ENCODE results near the gene CCR3.

CCR3 gene

DNA sequence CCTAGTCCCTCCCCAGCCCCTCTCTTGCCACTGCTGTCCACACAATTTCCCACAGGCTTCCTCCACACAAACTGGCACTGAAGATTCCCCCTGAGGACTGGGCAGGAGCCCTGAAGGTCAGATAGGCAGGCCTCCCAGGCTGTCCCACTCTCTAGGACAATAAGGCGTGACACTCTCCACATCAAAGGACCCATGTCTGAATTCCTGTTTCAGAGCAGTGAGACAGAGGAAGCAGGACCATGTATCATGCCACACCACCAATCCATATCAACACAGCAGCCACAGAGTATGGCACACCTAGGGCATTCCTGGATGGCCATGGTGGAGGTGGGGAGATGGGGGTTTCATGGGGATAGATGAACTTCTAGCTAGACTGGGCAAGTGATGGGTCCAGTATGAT, 20.3 kb upstream of the CCR3 start:
- no peak overlapping the region for H3K4me3 ChIP-seq (ENCODE audit: low read depth, low read length)
- TF ChIP-seq, protein P1, sequence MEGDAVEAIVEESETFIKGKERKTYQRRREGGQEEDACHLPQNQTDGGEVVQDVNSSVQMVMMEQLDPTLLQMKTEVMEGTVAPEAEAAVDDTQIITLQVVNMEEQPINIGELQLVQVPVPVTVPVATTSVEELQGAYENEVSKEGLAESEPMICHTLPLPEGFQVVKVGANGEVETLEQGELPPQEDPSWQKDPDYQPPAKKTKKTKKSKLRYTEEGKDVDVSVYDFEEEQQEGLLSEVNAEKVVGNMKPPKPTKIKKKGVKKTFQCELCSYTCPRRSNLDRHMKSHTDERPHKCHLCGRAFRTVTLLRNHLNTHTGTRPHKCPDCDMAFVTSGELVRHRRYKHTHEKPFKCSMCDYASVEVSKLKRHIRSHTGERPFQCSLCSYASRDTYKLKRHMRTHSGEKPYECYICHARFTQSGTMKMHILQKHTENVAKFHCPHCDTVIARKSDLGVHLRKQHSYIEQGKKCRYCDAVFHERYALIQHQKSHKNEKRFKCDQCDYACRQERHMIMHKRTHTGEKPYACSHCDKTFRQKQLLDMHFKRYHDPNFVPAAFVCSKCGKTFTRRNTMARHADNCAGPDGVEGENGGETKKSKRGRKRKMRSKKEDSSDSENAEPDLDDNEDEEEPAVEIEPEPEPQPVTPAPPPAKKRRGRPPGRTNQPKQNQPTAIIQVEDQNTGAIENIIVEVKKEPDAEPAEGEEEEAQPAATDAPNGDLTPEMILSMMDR (IDR thresholded peaks at IDR 0.05; ENCODE audit: low read depth, low read length), result no peak

DNA sequence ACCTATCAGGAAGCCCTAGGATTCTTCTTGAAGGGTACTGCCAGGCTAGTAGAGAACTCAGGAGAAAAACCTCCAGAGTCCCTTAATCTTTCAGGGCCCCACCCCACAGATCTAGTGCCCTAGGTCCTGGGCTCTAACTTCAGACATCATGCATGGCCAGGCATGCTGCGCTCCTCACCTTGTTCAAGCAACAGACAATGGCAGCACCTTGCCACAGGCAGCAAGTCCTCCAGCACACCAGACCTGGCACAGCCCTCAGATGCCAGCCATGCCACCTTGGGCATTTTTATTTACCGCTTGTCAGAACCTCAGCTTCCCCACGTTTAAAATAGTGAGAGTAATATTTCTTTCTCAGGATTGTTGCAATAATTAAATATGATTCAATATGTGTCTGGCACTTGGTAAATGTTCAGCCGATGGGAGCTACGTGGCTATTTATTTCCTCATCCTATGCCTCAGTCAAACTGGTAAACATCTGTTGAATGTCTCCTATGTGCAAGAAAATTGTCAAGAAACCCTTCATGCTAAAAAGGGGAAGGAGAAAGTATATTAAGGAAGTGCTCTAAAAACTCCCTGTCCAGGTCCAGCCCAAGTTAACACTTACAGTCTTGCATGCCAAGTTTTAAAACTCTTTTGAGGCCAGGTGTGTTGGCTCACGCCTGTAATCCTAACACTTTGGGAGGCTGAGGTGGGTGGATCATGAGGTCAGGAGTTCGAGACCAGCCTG, 19.7 kb upstream of the CCR3 start:
- TF ChIP-seq, protein P1 (IDR thresholded peaks at IDR 0.05; ENCODE audit: low read depth, low read length), result no peak
- no peak overlapping the region for H3K4me3 ChIP-seq (ENCODE audit: low read depth, low read length)

DNA sequence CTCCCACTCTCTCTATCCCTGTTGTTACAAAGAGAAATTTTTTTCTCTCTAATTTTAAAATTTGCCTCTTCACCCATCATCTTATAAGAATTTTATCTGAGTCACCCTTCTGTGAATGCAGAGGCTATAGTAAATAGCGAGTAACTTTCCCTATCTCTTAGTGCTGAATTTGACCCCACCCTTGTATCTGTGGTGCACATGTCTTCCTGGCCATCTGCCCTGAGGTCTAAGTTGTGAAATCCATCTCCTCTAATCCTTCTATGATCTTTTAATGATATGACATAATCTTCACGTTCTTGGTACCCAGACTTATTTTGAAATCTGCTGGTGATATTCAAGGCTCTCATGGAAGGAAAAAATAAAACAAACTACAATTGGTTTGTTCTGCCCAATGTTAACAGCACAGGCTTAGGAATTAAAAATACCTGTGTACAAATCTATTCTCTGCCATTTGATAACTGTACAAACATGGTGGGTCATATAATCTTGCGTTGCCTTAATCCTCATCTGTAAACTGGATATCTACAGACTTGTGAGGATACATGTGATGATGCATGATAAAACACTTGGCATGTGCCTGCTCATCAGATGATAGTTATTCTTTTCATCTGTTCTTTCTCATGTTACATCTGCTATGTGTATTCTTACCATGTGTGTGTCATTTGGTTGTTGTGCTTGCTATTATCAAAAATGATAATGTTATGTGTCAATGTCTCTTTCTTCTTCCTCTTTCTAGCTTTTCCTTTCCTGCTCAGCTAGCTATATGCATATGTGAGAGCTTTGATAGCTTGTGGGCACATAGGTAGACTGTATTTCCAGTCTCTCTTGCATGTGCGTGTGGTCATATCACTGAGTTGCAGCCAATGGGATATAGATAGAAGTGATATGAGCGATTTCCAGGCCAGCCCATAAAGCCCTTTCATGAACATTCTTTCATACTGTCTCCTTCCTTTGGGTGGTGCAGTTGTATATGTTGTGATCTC, 13.7 kb upstream of the CCR3 start:
- TF ChIP-seq, protein P1 (IDR thresholded peaks at IDR 0.05; ENCODE audit: low read depth, low read length), result no peak
- no peak overlapping the region for H3K4me3 ChIP-seq (ENCODE audit: low read depth, low read length)

DNA sequence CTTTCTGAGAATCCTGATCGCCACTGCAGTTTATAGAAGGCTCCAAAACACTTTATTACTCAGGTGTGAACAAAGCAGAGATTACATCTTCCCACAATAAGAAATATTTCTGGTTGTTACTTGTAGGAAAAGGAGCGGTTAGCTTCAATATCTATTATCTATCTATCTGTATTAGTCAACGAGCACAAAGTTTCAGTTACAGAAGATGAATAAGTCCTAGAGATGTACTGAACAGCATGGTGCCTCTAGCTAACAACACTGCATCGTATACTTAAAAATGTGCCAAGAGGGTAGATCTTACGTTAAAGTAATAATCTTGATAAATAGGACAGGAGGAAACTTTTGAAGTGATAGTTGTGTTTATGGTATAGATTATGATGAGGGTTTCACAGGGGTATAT, 10.9 kb upstream of the CCR3 start:
- TF ChIP-seq, protein P1 (IDR thresholded peaks at IDR 0.05; ENCODE audit: low read depth, low read length), result no peak
- no peak overlapping the region for H3K4me3 ChIP-seq (ENCODE audit: low read depth, low read length)

DNA sequence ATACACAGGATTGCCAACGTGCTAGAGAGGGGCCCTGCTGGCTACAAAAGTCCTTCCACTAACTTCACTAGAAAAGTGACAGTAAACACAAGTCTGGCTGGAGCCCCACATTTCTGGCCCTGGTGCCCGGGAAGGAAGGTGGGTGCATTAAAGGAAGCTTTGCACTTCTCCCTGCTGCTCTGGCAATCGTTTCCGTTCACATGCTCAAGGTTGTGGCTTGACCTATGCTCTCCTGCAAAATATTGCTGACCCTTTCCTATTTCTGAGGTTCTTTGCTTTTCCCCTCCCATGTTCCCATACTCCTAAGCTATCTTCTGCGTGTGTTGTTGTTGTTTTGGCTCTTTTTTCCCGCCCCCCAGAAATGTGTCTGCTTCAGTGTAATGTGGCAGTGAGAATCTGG, 9.1 kb upstream of the CCR3 start:
- H3K4me3 ChIP-seq (ENCODE audit: low read depth, low read length), result no peak overlapping the region
- TF ChIP-seq, protein P1 (IDR thresholded peaks at IDR 0.05; ENCODE audit: low read depth, low read length), result no peak

DNA sequence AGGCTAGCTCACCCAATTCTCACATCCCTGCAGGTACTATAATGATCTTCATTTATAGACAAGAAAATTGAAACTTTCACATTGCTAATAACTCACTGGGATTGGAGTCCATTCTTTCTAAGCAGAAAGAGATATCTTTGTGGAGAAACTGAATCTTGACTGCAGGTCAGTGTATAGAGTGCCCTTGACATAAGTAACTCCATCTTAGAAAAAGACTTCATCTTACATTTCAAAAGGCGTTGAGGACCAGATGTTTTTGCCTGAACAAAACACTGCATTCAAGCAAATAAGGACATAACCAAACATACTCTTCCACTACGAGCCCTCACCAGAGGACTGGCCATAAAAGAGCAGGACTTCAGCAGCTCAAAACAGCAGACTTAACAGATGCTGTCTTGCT, 6.8 kb upstream of the CCR3 start:
- no peak overlapping the region for H3K4me3 ChIP-seq (ENCODE audit: low read depth, low read length)

More for the DNA sequence above, 6.8 kb upstream of the CCR3 start:
- TF ChIP-seq, protein P1 (IDR thresholded peaks at IDR 0.05; ENCODE audit: low read depth, low read length), result no peak

Measured in WI38 (cell line).